GM12878 (cell line): ENCODE results near the gene MPP7. TPM values are rescaled to one million over a fixed set of nuclear protein-coding genes. Genes with fewer than 3 reads are reported as not detected.

Experiments used
- ATAC-seq: fragments of 200-7000 bp; cut with Tn5 transposase; 3 replicates; pipeline ENCODE4 v1.9.1; 2020; ENCODE audit warnings: mild to moderate bottlenecking, moderate library complexity
- BruUV-seq: library from RNA; stranded (reverse); fragments of 400-500 nt; replicated peaks from 2 replicates; lab custom pipeline; 2021; lab: Mats Ljungman, UMichigan
- CTCF ChIA-PET: fragments of 300-600 bp; sonication (Branson Sonifier 250); formaldehyde crosslinking; extraction: SDS; loops from one replicate; lab custom pipeline; 2021; ENCODE audit warnings: inconsistent platforms; lab: Yijun Ruan, JAX
- POLR2A ChIA-PET: fragments of 350-600 bp; formaldehyde crosslinking; extraction: SDS; loops from one replicate; lab custom pipeline; 2021; ENCODE audit warnings: inconsistent platforms; lab: Charles Lee
- RAD21 ChIA-PET: fragments of 300-600 bp; sonication (Branson Sonifier 250); formaldehyde crosslinking; loops from one replicate; lab custom pipeline; 2023; ENCODE audit warnings: antibody characterized with exemption; ENCODE audit not compliant: unreplicated experiment; lab: Charles Lee
- SMC1A ChIA-PET: fragments of 300-600 bp; sonication (Branson Sonifier 250); formaldehyde crosslinking; loops from one replicate; lab custom pipeline; 2023; ENCODE audit not compliant: unreplicated experiment, uncharacterized antibody; lab: Charles Lee
- DNase-seq: peaks from one replicate; pipeline ENCODE4 v3.0.0-alpha.2; 2011; ENCODE audit warnings: low read depth, low spot score
- FAIRE-seq: peaks from 3 replicates; lab custom pipeline; 2011; peaks lifted over from hg19 to GRCh38; lab: Jason Lieb, UNC
- H2AFZ ChIP-seq: 2 replicates; pipeline ENCODE4 v1.6.0; 2011; ENCODE audit warnings: low read depth, low read length, control low read depth; ENCODE audit not compliant: control insufficient read depth
- H3K27ac ChIP-seq: 2 replicates; pipeline ENCODE4 v1.5.1; 2011; ENCODE audit warnings: control low read depth; ENCODE audit not compliant: control insufficient read depth, insufficient read depth
- H3K27me3 ChIP-seq, 2 experiments: replicated peaks in 1 of 2; 2 replicates each; pipeline versions ENCODE4 v1.6.0 to v1.6.1; 2011; ENCODE audit warnings: low read length in 1 of 2; ENCODE audit not compliant: control insufficient read depth in 2 of 2, insufficient read depth in 2 of 2
- H3K36me3 ChIP-seq, 2 experiments: 2 replicates each; pipeline ENCODE4 v1.5.1; 2011; ENCODE audit warnings: low read length in 1 of 2; ENCODE audit not compliant: control insufficient read depth in 2 of 2, insufficient read depth in 2 of 2
- H3K4me1 ChIP-seq: 2 replicates; pipeline ENCODE4 v1.6.1; 2011; ENCODE audit warnings: mild to moderate bottlenecking, low read length, moderate library complexity, mixed read lengths; ENCODE audit not compliant: control insufficient read depth, insufficient read depth
- H3K4me2 ChIP-seq: 2 replicates; pipeline ENCODE4 v1.6.0; 2011; ENCODE audit warnings: control low read depth; ENCODE audit not compliant: control insufficient read depth, insufficient read depth
- H3K4me3 ChIP-seq: fragments of 200-600 bp; sonication (generic); 2 replicates; pipeline ENCODE4 v1.5.1; 2016
- H3K79me2 ChIP-seq: 2 replicates; pipeline ENCODE4 v1.6.0; 2011; ENCODE audit warnings: low read length; ENCODE audit not compliant: control insufficient read depth, insufficient read depth
- H3K9ac ChIP-seq: 2 replicates; pipeline ENCODE4 v1.8.0; 2011; ENCODE audit warnings: low read length, control low read depth, mixed read lengths; ENCODE audit not compliant: control insufficient read depth, insufficient read depth
- H3K9me3 ChIP-seq: replicated peaks from 3 replicates; pipeline ENCODE4 v1.5.1; 2011; ENCODE audit warnings: mild to moderate bottlenecking, low read length; ENCODE audit not compliant: control insufficient read depth, insufficient read depth
- H4K20me1 ChIP-seq: 2 replicates; pipeline ENCODE4 v1.6.0; 2011; ENCODE audit not compliant: control insufficient read depth, insufficient read depth
- E2F4 ChIP-seq: IDR thresholded peaks from 2 replicates; pipeline ENCODE4 v1.6.1; 2012; ENCODE audit warnings: low read depth, low read length, improper control_type of control experiment
- HSF1 ChIP-seq: fragments of 150-350 bp; IDR thresholded peaks from 2 replicates; pipeline ENCODE4 v1.6.1; 2014; ENCODE audit warnings: mild to moderate bottlenecking, low read depth, low read length
- KAT2A ChIP-seq: conservative IDR thresholded peaks from 2 replicates; pipeline ENCODE4 v1.6.1; 2011; ENCODE audit warnings: low read depth, low read length; ENCODE audit not compliant: control insufficient read depth
- NR2C1 ChIP-seq: fragments of 450-650 bp; IDR thresholded peaks from 2 replicates; pipeline ENCODE4 v1.6.1; 2017; ENCODE audit warnings: antibody characterized with exemption, mild to moderate bottlenecking, moderate library complexity
- RB1 ChIP-seq: fragments of 450-650 bp; formaldehyde crosslinking; IDR thresholded peaks from 2 replicates; pipeline ENCODE4 v1.6.1; 2017; ENCODE audit warnings: mild to moderate bottlenecking, borderline replicate concordance
- TCF12 ChIP-seq: IDR thresholded peaks from 2 replicates; pipeline ENCODE4 v1.6.1; 2011; ENCODE audit warnings: low read depth, mild to moderate bottlenecking, low read length
- ZNF217 ChIP-seq: fragments of 450-650 bp; IDR thresholded peaks from 2 replicates; pipeline ENCODE4 v1.6.1; 2017; ENCODE audit warnings: antibody characterized with exemption, mild to moderate bottlenecking
- ZNF687 ChIP-seq: fragments of 450-650 bp; IDR thresholded peaks from 2 replicates; pipeline ENCODE4 v1.6.1; 2017; ENCODE audit warnings: mild to moderate bottlenecking, moderate library complexity
- WGBS: methylation state at CpG from one replicate; pipeline ENCODE4 v1.1.6; 2016; ENCODE audit warnings: low lambda C conversion rate; ENCODE audit not compliant: insufficient replicate concordance, insufficient coverage; ENCODE audit errors: missing lambda C conversion rate; 5-methylcytosine and 5-hydroxymethylcytosine counted together
- in situ Hi-C: fragments of 300-500 bp; cut with MboI; formaldehyde crosslinking; loops from 9 replicates; pipeline ENCODE4 v1.14.3; 2018; ENCODE audit warnings: mixed read lengths
- intact Hi-C: fragments of 100-400 bp; cut with micrococcal nuclease; formaldehyde crosslinking; loops from one replicate; pipeline ENCODE4 v1.14.2; 2022; ENCODE audit not compliant: unreplicated experiment
- polyA plus RNA-seq, 11 experiments: library from polyadenylated mRNA; depleted of rRNA in 4 of 11; unstranded in 6 of 11; stranded (reverse) in 5 of 11; fragments of >200 nt; fragmentation: Nextera tagmentation in 4 of 11; fragmentation: Illumina TruSeq in 1 of 11; extraction: Ambion mirVana in 4 of 11; extraction: Trizol in 1 of 11; gene quantifications; 1 replicate in 1 of 11; 2 replicates in 10 of 11; pipeline versions ENCODE4 v1.2.1 to v1.2.3, GENCODE V29; 2011 to 2016; ENCODE audit warnings: inconsistent platforms in 2 of 11, missing spikeins in 2 of 11, low read depth in 1 of 11
- total RNA-seq, 4 experiments: library from RNA; depleted of rRNA in 3 of 4; stranded (reverse); fragments of >200 nt in 3 of 4; fragmentation: Illumina TruSeq in 1 of 4; extraction: Trizol in 1 of 4; gene quantifications; 2 replicates each; pipeline versions ENCODE4 v1.2.1 to v1.2.3, GENCODE V29; 2013 to 2021

Gene MPP7
- total and polyA plus RNA-seq, 10 of the 15 experiments (the other 5 are each of a cell fraction or from before 2014, with no cell fraction given), result 0.01 to 0.15 (median 0.05) TPM; not detected in 2

GRCh38 chr10:28295336-28295735, 7.5 kb downstream of the MPP7 start:
- Histone ChIP-seq H3K27me3 (peaks cover 0 to 3% of the 10 kb centered on the region in 2 experiments; a peak in 1 of 4 replicates), H3K4me3 (no peak overlapping the region), H3K9me3 (no peaks in the 10 kb centered on the region), H3K4me2 (no peak overlapping the region), H2AFZ (no peak overlapping the region), H3K36me3 (no peaks in the 10 kb centered on the region), H3K27ac (no peak overlapping the region), H3K4me1 (no peaks in the 10 kb centered on the region), H4K20me1 (no peaks in the 10 kb centered on the region), H3K9ac (no peak overlapping the region), H3K79me2 (no peaks in the 10 kb centered on the region)
- ChIA-PET SMC1A (no interaction called here), RAD21 (interaction anchor here (0.6 to 0.9 kb wide), 2 partner anchors 85 to 86 kb away, joined by 3 read pairs; no protein-coding TSS in a partner anchor), CTCF (no interaction called here), POLR2A (no interaction called here)
- intact Hi-C loops, result no loop called here
- 38% methylated on average over 3 of the region's 3 CpGs for WGBS
- no peak for TF ChIP-seq NR2C1
- TF ChIP-seq KAT2A, result no peak
- no peak for TF ChIP-seq HSF1
- no peak for TF ChIP-seq ZNF217
- TF ChIP-seq TCF12, result no peak
- TF ChIP-seq RB1, result no peak
- no peak for TF ChIP-seq ZNF687
- no peak for TF ChIP-seq E2F4
- no TSS peak for BruUV-seq
- DNase-seq, result no peak
- FAIRE-seq, result no peak
- ATAC-seq, result no peak
- in situ Hi-C loops, result no loop called here
